GM23338 (cell line): ENCODE data around the gene KCNMA1. TPM values are rescaled to one million over a fixed set of nuclear protein-coding genes. Genes with fewer than 3 reads are reported as not detected.

Source experiments
- ATAC-seq: fragments of 200-7000 bp; cut with Tn5 transposase; 3 replicates; pipeline ENCODE4 v1.9.1; 2020
- DNase-seq: peaks from one replicate; pipeline ENCODE4 v3.0.0-alpha.2; 2015; ENCODE audit warnings: low spot score
- H2AFZ ChIP-seq: fragments of 200-600 bp; sonication (generic); 2 replicates; pipeline ENCODE4 v1.8.0; 2016; ENCODE audit warnings: antibody characterized with exemption, mild to moderate bottlenecking, moderate library complexity
- H3F3A ChIP-seq: fragments of 200-600 bp; sonication (generic); replicated peaks from 2 replicates; pipeline ENCODE4 v1.8.0; 2017; ENCODE audit warnings: antibody characterized with exemption, mixed run types, low read depth
- H3K27ac ChIP-seq: fragments of 200-600 bp; sonication (generic); 2 replicates; pipeline ENCODE4 v1.6.1; 2016; ENCODE audit warnings: low read depth
- H3K27me3 ChIP-seq: fragments of 200-600 bp; sonication (generic); 2 replicates; pipeline ENCODE4 v1.8.0; 2016; ENCODE audit warnings: mild to moderate bottlenecking, mixed run types, moderate library complexity; ENCODE audit not compliant: insufficient read depth
- H3K36me3 ChIP-seq: fragments of 200-600 bp; sonication (generic); 2 replicates; pipeline ENCODE4 v1.8.0; 2016; ENCODE audit warnings: mild to moderate bottlenecking; ENCODE audit not compliant: insufficient read depth
- H3K4me1 ChIP-seq: fragments of 200-600 bp; sonication (generic); 2 replicates; pipeline ENCODE4 v1.8.0; 2016; ENCODE audit warnings: mild to moderate bottlenecking, moderate library complexity; ENCODE audit not compliant: insufficient read depth
- H3K4me2 ChIP-seq: fragments of 200-600 bp; sonication (generic); 2 replicates; pipeline ENCODE4 v1.7.1; 2017; ENCODE audit warnings: mixed run types
- H3K4me3 ChIP-seq: fragments of 200-600 bp; sonication (generic); 2 replicates; pipeline ENCODE4 v1.6.1; 2016; ENCODE audit warnings: mixed run types
- H3K79me2 ChIP-seq: fragments of 200-600 bp; sonication (generic); replicated peaks from 2 replicates; pipeline ENCODE4 v1.8.0; 2017; ENCODE audit warnings: mild to moderate bottlenecking; ENCODE audit not compliant: insufficient read depth
- H3K9me2 ChIP-seq: fragments of 200-600 bp; sonication (generic); 2 replicates; pipeline ENCODE4 v1.8.0; 2017; ENCODE audit not compliant: insufficient read depth
- H4K20me1 ChIP-seq: fragments of 200-600 bp; sonication (generic); replicated peaks from 2 replicates; pipeline ENCODE4 v1.8.0; 2017; ENCODE audit warnings: mild to moderate bottlenecking; ENCODE audit not compliant: insufficient read depth
- H3K27ac Mint-ChIP-seq: 2 replicates; pipeline ENCODE4 v1.8.0; 2020; ENCODE audit warnings: inconsistent platforms, mild to moderate bottlenecking, moderate library complexity, mixed read lengths
- H3K27me3 Mint-ChIP-seq: 3 replicates; pipeline ENCODE4 v1.8.0; 2022; ENCODE audit warnings: low read depth, mild to moderate bottlenecking, moderate library complexity, mixed read lengths, inconsistent platforms; ENCODE audit not compliant: insufficient read depth, poor library complexity
- H3K36me3 Mint-ChIP-seq: 3 replicates; pipeline ENCODE4 v1.8.0; 2021; ENCODE audit warnings: low read depth, mild to moderate bottlenecking, inconsistent platforms, moderate library complexity, mixed read lengths
- H3K4me1 Mint-ChIP-seq: 3 replicates; pipeline ENCODE4 v1.8.0; 2020; ENCODE audit warnings: mild to moderate bottlenecking, inconsistent platforms, mixed read lengths
- H3K4me3 Mint-ChIP-seq: 3 replicates; pipeline ENCODE4 v1.8.0; 2021; ENCODE audit warnings: moderate library complexity, mild to moderate bottlenecking, inconsistent platforms, mixed read lengths
- H3K9me3 Mint-ChIP-seq: 3 replicates; pipeline ENCODE4 v1.8.0; 2020; ENCODE audit warnings: moderate library complexity, mild to moderate bottlenecking, inconsistent platforms, mixed read lengths
- CREB1 ChIP-seq: fragments of 250-450 bp; sonication (Bioruptor Pico); IDR thresholded peaks from 2 replicates; pipeline ENCODE4 v1.5.0; 2020; ENCODE audit warnings: low read depth, mild to moderate bottlenecking, moderate library complexity
- CTCF ChIP-seq, 2 experiments: fragments of 200-600 bp in 1 of 2; sonication (generic) in 1 of 2; conservative IDR thresholded peaks; 2 replicates each; pipeline versions ENCODE4 v1.5.1 to v1.6.1; 2016 to 2017; ENCODE audit warnings: antibody characterized with exemption in 2 of 2, low read depth in 2 of 2, mild to moderate bottlenecking in 2 of 2, moderate library complexity in 1 of 2
- ETS1 ChIP-seq: IDR thresholded peaks from 2 replicates; pipeline ENCODE4 v1.6.1; 2016; ENCODE audit warnings: antibody characterized with exemption
- EZH2 ChIP-seq: fragments of 200-600 bp; sonication (generic); IDR thresholded peaks from one replicate; pipeline ENCODE4 v1.8.0; 2017; ENCODE audit warnings: antibody characterized with exemption, mild to moderate bottlenecking, low read depth; ENCODE audit not compliant: unreplicated experiment
- EZH2phosphoT487 ChIP-seq: fragments of 200-600 bp; sonication (generic); IDR thresholded peaks from one replicate; pipeline ENCODE4 v1.8.1; 2018; ENCODE audit warnings: antibody characterized with exemption; ENCODE audit not compliant: unreplicated experiment
- JUNB ChIP-seq: IDR thresholded peaks from one replicate; pipeline ENCODE4 v1.6.1; 2016; ENCODE audit warnings: antibody characterized with exemption; ENCODE audit not compliant: unreplicated experiment
- NANOG ChIP-seq: IDR thresholded peaks from 2 replicates; pipeline ENCODE4 v1.6.1; 2016; ENCODE audit warnings: antibody characterized with exemption, borderline replicate concordance
- POLR2AphosphoS5 ChIP-seq: IDR thresholded peaks from 2 replicates; pipeline ENCODE4 v1.6.1; 2016; ENCODE audit warnings: antibody characterized with exemption, low read depth
- REST ChIP-seq: IDR thresholded peaks from one replicate; pipeline ENCODE4 v1.6.1; 2018; ENCODE audit warnings: antibody characterized with exemption; ENCODE audit not compliant: unreplicated experiment
- STAT1 ChIP-seq: IDR thresholded peaks from one replicate; pipeline ENCODE4 v1.6.1; 2016; ENCODE audit warnings: antibody characterized with exemption; ENCODE audit not compliant: unreplicated experiment
- ZNF114 ChIP-seq: fragments of 250-450 bp; sonication (Bioruptor Pico); IDR thresholded peaks from 2 replicates; pipeline ENCODE4 v1.5.0; 2020; ENCODE audit warnings: mild to moderate bottlenecking, moderate library complexity
- ZNF331 ChIP-seq: fragments of 250-450 bp; sonication (Bioruptor Pico); IDR thresholded peaks from 2 replicates; pipeline ENCODE4 v1.5.0; 2020; ENCODE audit warnings: low read depth, mild to moderate bottlenecking, moderate library complexity
- ZNF462 ChIP-seq: fragments of 250-450 bp; sonication (Bioruptor Pico); IDR thresholded peaks from 2 replicates; pipeline ENCODE4 v1.5.0; 2020; ENCODE audit warnings: mild to moderate bottlenecking, moderate library complexity
- polyA plus RNA-seq: library from polyadenylated mRNA; unstranded; fragments of >200 nt; fragmentation: Nextera tagmentation; extraction: Ambion mirVana; gene quantifications from 2 replicates; pipeline ENCODE4 v1.2.1, GENCODE V29; 2016
- total RNA-seq: library from RNA; depleted of rRNA; stranded (reverse); fragments of >200 nt; shearing (Covaris generic); gene quantifications from 2 replicates; pipeline ENCODE4 v1.2.3, GENCODE V29; 2014

Gene KCNMA1
- total and polyA plus RNA-seq, 2 experiments from 2014 or later = 8.2 to 9.0 TPM

GRCh38 chr10:76878514-76878913, 759.1 kb downstream of the KCNMA1 start:
- Histone ChIP-seq H4K20me1 (no peaks in the 10 kb centered on the region), H3K27me3 (no peaks in the 10 kb centered on the region), H3K27ac (no peak overlapping the region), H3K79me2 (no peaks in the 10 kb centered on the region), H3K4me2 (no peak overlapping the region), H3K4me3 (no peak overlapping the region), H3K9me2 (peaks cover 16% of the 10 kb centered on the region; the same call in 1 of the 2 replicates), H3K36me3 (no peaks in the 10 kb centered on the region), H3K4me1 (no peaks in the 10 kb centered on the region; the same call in 1 of the 2 replicates), H2AFZ (no peak overlapping the region), H3F3A (no peaks in the 10 kb centered on the region)
- TF ChIP-seq EZH2 (no peak), STAT1 (no peak), POLR2AphosphoS5 (no peak), ETS1 (no peak), REST (no peak), JUNB (no peak), ZNF114 (CRISPR knock-in tag) (no peak), CREB1 (CRISPR knock-in tag) (no peak), EZH2phosphoT487 (no peak), CTCF (conservative IDR thresholded peaks at IDR 0.05; ENCODE audit: low read depth in 2 of 2) (no peak), ZNF331 (CRISPR knock-in tag) (no peak), NANOG (no peak), ZNF462 (CRISPR knock-in tag) (no peak)
- H3K27me3 Mint-ChIP-seq = peaks cover 2% of the 10 kb centered on the region
- ATAC-seq = no peak
- H3K27ac Mint-ChIP-seq = no peak overlapping the region; the same call in 1 of the 2 replicates
- no peaks in the 10 kb centered on the region for H3K36me3 Mint-ChIP-seq
- DNase-seq = no peak
- H3K4me3 Mint-ChIP-seq = no peak overlapping the region
- H3K4me1 Mint-ChIP-seq = peaks cover 6% of the 10 kb centered on the region
- H3K9me3 Mint-ChIP-seq = no peaks in the 10 kb centered on the region
